Thymus (tissue), 11 donors: Measurements from ENCODE around the gene EDEM2. TPM values are rescaled to one million over a fixed set of nuclear protein-coding genes. Genes with fewer than 3 reads are reported as not detected.
"Not testable (repeated sequence)": the region's sequence is repeated elsewhere in the genome, so short reads cannot be mapped to it uniquely, and the experiment has no call there.

Experiments used
- DNase-seq, 9 donors: peaks; one replicate each; pipeline ENCODE4 v3.0.0-alpha.2; 2013; ENCODE audit warnings: low spot score in 9 of 9, low read depth in 6 of 9, missing footprints in 1 of 9
- H3K27ac ChIP-seq, 2 donors: one replicate each; pipeline ENCODE4 v1.5.1; 2013; ENCODE audit warnings: control low read depth in 1 of 2, low read depth in 1 of 2, low read length in 1 of 2, mild to moderate bottlenecking in 1 of 2, moderate library complexity in 1 of 2
- H3K27me3 ChIP-seq, 2 donors: one replicate each; pipeline ENCODE4 v1.5.1; 2013; ENCODE audit warnings: low read length in 1 of 2; ENCODE audit not compliant: control insufficient read depth in 2 of 2, insufficient read depth in 1 of 2
- H3K36me3 ChIP-seq, 2 donors: one replicate each; pipeline ENCODE4 v1.5.1; 2013; ENCODE audit warnings: low read length in 1 of 2, mild to moderate bottlenecking in 1 of 2, moderate library complexity in 1 of 2; ENCODE audit not compliant: control insufficient read depth in 2 of 2, insufficient read depth in 2 of 2
- H3K4me1 ChIP-seq, 2 donors: one replicate each; pipeline ENCODE4 v1.5.1; 2013; ENCODE audit warnings: low read length in 2 of 2; ENCODE audit not compliant: control insufficient read depth in 2 of 2, insufficient read depth in 2 of 2
- H3K4me3 ChIP-seq, 2 donors: one replicate each; pipeline ENCODE4 v1.5.1; 2013; ENCODE audit warnings: low read length in 2 of 2, control low read depth in 1 of 2, mild to moderate bottlenecking in 1 of 2
- H3K9me3 ChIP-seq, 2 donors: one replicate each; pipeline ENCODE4 v1.5.1; 2013; ENCODE audit warnings: low read length in 1 of 2, mild to moderate bottlenecking in 1 of 2; ENCODE audit not compliant: control insufficient read depth in 2 of 2, insufficient read depth in 1 of 2
- WGBS: extraction: QIAGEN DNeasy Blood & Tissue Kit; methylation state at CpG from one replicate; pipeline ENCODE4 v1.1.7; 2013; 5-methylcytosine and 5-hydroxymethylcytosine counted together
- polyA plus RNA-seq: library from polyadenylated mRNA; stranded (reverse); fragments of 200-250 nt; gene quantifications from one replicate; pipeline ENCODE4 v1.2.3, GENCODE V29; 2013
- total RNA-seq: library from RNA; stranded (reverse); fragments of 120-200 nt; gene quantifications from one replicate; pipeline ENCODE4 v1.2.4, GENCODE V29; 2013
- donor health status: healthy.

Gene EDEM2
- total and polyA plus RNA-seq, 2 donors: 15.5 to 18.4 TPM

DNA sequence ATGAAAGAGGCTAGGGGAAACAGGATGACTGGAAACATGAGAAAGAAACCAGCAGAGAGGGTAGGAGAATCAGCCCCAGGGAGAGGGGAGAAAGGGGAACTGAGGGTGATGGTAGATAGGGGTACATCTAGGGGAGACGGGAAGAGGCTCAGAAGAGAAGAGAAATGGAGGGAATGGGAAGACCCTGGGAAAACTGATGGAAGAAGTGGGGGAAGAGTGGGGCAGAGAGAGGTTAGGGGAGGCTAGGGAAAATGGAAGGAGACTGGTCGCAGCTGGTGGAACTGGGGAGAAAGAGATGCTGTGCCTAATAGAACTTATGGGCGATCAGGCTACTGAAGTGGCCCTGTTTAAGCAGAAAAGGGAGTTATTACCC is 25.3 kb upstream of the EDEM2 start:
- Histone ChIP-seq H3K27ac (no peak overlapping the region), H3K27me3 (peaks cover 0 to 7% of the 10 kb centered on the region in 2 donors), H3K4me1 (peaks cover 0 to 9% of the 10 kb centered on the region in 2 donors), H3K36me3 (no peaks in the 10 kb centered on the region), H3K4me3 (no peak overlapping the region), H3K9me3 (peaks cover 0 to 3% of the 10 kb centered on the region in 2 donors)
- DNase-seq: no peak
- WGBS: 84% methylated on average over 3 of the region's 3 CpGs

DNA sequence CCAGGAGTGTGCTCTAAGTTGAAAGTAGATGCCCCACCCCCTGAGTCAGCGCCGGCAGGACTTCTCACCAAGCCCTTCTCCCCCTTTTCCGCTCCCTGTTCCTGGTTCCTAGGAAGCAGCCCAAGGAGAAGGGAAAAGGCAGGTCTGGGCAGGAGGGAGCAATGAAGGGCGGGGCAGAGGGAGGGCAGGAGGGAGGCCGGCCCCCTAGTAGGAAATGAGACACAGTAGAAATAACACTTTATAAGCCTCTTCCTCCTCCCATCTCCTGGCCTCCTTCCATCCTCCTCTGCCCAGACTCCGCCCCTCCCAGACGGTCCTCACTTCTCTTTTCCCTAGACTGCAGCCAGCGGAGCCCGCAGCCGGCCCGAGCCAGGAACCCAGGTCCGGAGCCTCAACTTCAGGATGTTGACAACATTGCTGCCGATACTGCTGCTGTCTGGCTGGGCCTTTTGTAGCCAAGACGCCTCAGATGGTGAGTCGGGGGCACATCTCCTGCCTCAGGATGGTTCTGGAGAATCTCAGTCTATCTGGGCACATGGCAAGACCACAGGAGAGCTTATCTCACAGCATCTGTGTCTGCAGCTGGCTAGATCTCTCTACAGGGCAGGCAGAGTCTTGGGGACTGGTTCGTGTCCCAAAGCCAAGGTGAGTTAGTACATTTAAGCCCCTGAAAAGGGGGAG is 24.8 kb upstream of the EDEM2 start, which contains the start of gene PROCR:
Gene PROCR (plus strand): TSS at position 320 of the 681 bp plus-strand sequence. CDS start 83 bp downstream, at position 403.
- Histone ChIP-seq H3K36me3 (no peaks in the 10 kb centered on the region), H3K27me3 (peaks cover 0 to 7% of the 10 kb centered on the region in 2 donors), H3K27ac (no peak within 1 kb of the TSS), H3K4me1 (peaks cover 0 to 9% of the 10 kb centered on the region in 2 donors), H3K9me3 (peaks cover 0 to 3% of the 10 kb centered on the region in 2 donors), H3K4me3 (no peak within 1 kb of the TSS)
- no peak for DNase-seq
- WGBS: 3% methylated on average over 16 of the region's 16 CpGs

- H3K9me3 ChIP-seq: peaks cover 0 to 3% of the 10 kb centered on the region in 2 donors
- 97% methylated on average over 1 of the region's 1 CpG for WGBS
- H3K4me1 ChIP-seq: peaks cover 0 to 9% of the 10 kb centered on the region in 2 donors
- no peak overlapping the region for H3K27ac ChIP-seq
- no peaks in the 10 kb centered on the region for H3K36me3 ChIP-seq
- DNase-seq: no peak
- H3K27me3 ChIP-seq: peaks cover 0 to 7% of the 10 kb centered on the region in 2 donors
- H3K4me3 ChIP-seq: no peak overlapping the region
Observed at GRCh38 chr20:35171438-35171752, 24.3 kb upstream of the EDEM2 start.

DNA sequence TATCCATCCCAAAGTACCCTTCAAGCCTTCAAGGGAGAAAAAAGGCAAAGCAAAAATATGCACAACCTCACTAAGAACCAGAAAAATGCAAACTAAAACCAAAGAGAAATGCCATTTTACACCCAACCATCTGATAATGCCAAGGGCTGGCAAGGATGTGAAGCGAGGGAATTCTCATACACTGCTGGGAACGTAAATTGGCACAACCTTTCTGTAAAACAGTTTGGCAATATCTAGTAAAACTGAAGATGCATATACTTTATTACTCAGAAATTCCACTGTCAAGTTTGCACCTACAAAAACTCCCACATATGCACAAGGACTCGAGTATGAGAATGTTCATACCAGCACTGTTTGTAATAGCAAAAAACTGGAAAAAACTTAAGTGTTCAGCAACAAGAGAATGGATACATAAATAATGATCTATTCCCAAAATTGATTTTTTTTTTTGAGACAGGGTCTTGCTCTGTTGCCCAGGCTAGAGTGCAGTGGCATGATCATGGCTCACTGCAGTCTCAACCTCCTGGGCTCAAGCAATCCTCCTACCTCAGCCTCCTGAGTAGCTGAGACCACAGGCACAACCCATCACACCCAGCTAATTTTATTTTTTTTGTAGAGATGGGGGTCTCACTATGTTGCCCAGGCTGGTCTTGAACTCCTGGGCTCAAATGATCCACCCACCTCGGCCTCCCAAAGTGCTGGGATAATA is 21.7 kb upstream of the EDEM2 start:
- not testable (repeated sequence) for H3K4me1 ChIP-seq, H3K27me3 ChIP-seq, H3K9me3 ChIP-seq, H3K36me3 ChIP-seq, H3K27ac ChIP-seq, H3K4me3 ChIP-seq, DNase-seq
- 95% methylated on average over 4 of the region's 4 CpGs for WGBS

GRCh38 chr20:35167787-35168186 is 20.7 kb upstream of the EDEM2 start:
- Histone ChIP-seq H3K4me3 (no peak overlapping the region), H3K36me3 (no peaks in the 10 kb centered on the region), H3K27me3 (peaks cover 0 to 7% of the 10 kb centered on the region in 2 donors), H3K9me3 (peaks cover 0 to 1% of the 10 kb centered on the region in 2 donors), H3K27ac (no peak overlapping the region), H3K4me1 (peaks cover 0 to 9% of the 10 kb centered on the region in 2 donors)
- 100% methylated on average over 1 of the region's 1 CpG for WGBS
- DNase-seq: no peak

GRCh38 chr20:35166242-35166830 is 19.2 kb upstream of the EDEM2 start:
- Histone ChIP-seq H3K27me3 (no peaks in the 10 kb centered on the region), H3K4me3 (no peak overlapping the region), H3K36me3 (no peaks in the 10 kb centered on the region), H3K27ac (no peak overlapping the region), H3K9me3 (peaks cover 0 to 1% of the 10 kb centered on the region in 2 donors), H3K4me1 (no peaks in the 10 kb centered on the region)
- DNase-seq: no peak
- WGBS: 53% methylated on average over 5 of the region's 5 CpGs

DNA sequence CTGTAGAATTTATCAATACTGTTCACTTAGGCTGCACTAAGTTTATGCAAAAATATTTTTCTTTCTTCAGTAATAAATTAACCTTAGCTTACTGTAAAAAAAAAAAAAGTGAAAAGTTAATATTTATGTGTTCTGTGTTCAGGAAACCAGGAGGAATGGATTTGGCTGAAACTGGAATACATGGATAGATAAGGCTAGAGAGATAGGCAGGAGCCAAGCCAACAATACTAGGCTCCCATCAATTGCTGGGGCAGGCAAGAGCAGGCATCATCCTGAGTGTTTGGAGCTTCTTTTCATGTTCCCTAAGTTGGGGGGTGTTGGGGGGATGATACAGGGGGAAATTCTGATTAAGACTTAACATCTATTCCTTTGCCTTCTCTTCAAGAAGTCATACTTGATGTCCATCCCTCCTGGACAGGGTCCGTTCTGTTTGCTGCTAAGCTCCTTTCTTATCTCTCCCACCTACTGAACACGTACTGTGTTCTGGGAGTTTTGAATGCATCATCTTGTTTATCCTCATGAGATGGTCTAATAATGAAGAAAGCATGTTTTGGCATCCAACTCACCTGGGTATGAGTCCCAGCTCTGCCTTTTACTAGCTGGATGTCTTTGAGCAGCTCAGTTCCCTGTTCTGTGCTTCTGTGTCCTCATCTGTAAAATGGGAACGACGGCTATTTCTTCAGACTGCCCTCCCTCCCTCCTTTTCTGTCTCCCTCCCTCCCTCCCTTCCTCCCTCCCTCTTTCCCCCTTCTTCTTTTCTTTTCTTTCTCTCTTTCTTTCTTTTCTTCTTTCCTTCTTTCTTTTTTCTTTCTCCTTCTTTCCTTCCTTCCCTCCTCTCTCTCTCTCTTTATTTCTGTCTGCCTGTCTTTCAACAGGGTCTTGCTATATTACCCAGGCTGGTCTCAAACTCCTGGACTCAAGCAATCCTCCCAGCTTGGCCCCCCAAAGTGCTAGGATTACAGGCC is 18.4 kb upstream of the EDEM2 start:
- no peak for DNase-seq
- Histone ChIP-seq H3K4me1 (no peaks in the 10 kb centered on the region), H3K36me3 (no peaks in the 10 kb centered on the region), H3K4me3 (no peak overlapping the region), H3K9me3 (peaks cover 0 to 1% of the 10 kb centered on the region in 2 donors), H3K27ac (no peak overlapping the region), H3K27me3 (no peaks in the 10 kb centered on the region)
- WGBS: 93% methylated on average over 4 of the region's 4 CpGs

DNA sequence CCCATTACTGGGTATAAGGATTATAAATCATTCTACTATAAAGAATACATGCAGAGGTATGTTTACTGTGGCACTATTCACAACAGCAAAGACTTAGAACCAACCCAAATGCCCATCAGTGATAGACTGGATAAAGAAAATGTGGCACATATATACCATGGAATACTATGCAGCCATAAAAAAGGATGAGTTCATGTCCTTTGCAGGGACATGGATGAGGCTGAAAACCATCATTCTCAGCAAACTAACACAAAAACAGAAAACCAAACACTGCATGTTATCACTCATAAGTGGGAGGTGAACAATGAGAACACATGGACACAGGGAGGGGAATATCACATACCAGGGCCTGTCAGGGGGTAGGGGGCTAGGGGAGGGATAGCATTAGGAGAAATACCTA is 17.4 kb upstream of the EDEM2 start:
- H3K9me3 ChIP-seq, H3K27ac ChIP-seq, H3K4me3 ChIP-seq, H3K4me1 ChIP-seq, H3K36me3 ChIP-seq, DNase-seq, H3K27me3 ChIP-seq: not testable (repeated sequence)
